MG63 (cell line): ENCODE measurements around the gene MYL6B. TPM values are rescaled to one million over a fixed set of nuclear protein-coding genes. Genes with fewer than 3 reads are reported as not detected.
"Not testable (repeated sequence)": the region's sequence is repeated elsewhere in the genome, so short reads cannot be mapped to it uniquely, and the experiment has no call there.

Experiments used
- DNase-seq: peaks from one replicate; pipeline ENCODE4 v3.0.0-alpha.2; 2020
- H3K27me3 ChIP-seq: fragments of 250-450 bp; sonication (Bioruptor Pico); 2 replicates; pipeline ENCODE4 v1.5.1; 2020; ENCODE audit warnings: mild to moderate bottlenecking, moderate library complexity
- H3K36me3 ChIP-seq: fragments of 250-450 bp; sonication (Bioruptor Pico); 2 replicates; pipeline ENCODE4 v1.5.1; 2020; ENCODE audit warnings: mild to moderate bottlenecking, moderate library complexity
- H3K4me3 ChIP-seq: fragments of 250-450 bp; sonication (Bioruptor Pico); 2 replicates; pipeline ENCODE4 v1.5.1; 2020; ENCODE audit warnings: mild to moderate bottlenecking, moderate library complexity
- H3K9me3 ChIP-seq: fragments of 250-450 bp; sonication (Bioruptor Pico); 2 replicates; pipeline ENCODE4 v1.5.1; 2020; ENCODE audit warnings: mild to moderate bottlenecking, moderate library complexity
- total RNA-seq: library from RNA; depleted of rRNA; stranded (reverse); fragments of >200 nt; shearing (Covaris generic); gene quantifications from 2 replicates; pipeline ENCODE4 v1.2.3, GENCODE V29; 2014; ENCODE audit warnings: low replicate concordance; rRNA removed

MYL6B gene
- total RNA-seq = 65.7 and 123 TPM in 2 replicates

GRCh38 chr12:56152132-56152755 is at the start of gene MYL6B:
Gene MYL6B (plus strand): TSS chr12:56152587. CDS start chr12:56153919, 1,332 bp downstream.
- H3K36me3 ChIP-seq = peaks cover 10% of the 10 kb centered on the region
- peak; percentile 95 for DNase-seq

GRCh38 chr12:56102683-56103065 is 49.7 kb upstream of the MYL6B start:
- no peaks in the 10 kb centered on the region for H3K9me3 ChIP-seq
- no peaks in the 10 kb centered on the region; the same call in 1 of the 2 replicates for H3K27me3 ChIP-seq
- no peak overlapping the region for H3K4me3 ChIP-seq
- no peak for DNase-seq
- peaks cover 27% of the 10 kb centered on the region for H3K36me3 ChIP-seq

More at GRCh38 chr12:56152132-56152755, at the start of gene MYL6B:
- H3K4me3 ChIP-seq = peak within 1 kb of the TSS; percentile 65
- H3K9me3 ChIP-seq = no peaks in the 10 kb centered on the region
- H3K27me3 ChIP-seq = no peaks in the 10 kb centered on the region

- H3K36me3 ChIP-seq = peaks cover 32% of the 10 kb centered on the region
- no peak for DNase-seq
- H3K27me3 ChIP-seq = no peaks in the 10 kb centered on the region
- no peaks in the 10 kb centered on the region for H3K9me3 ChIP-seq
- H3K4me3 ChIP-seq = peak overlapping the region; percentile 81
These were observed 49.2 kb upstream of the MYL6B start for GRCh38 chr12:56103066-56103711.

GRCh38 chr12:56103823-56104108 is 48.6 kb upstream of the MYL6B start:
- H3K27me3 ChIP-seq = no peaks in the 10 kb centered on the region
- DNase-seq = no peak
- peaks cover 38% of the 10 kb centered on the region for H3K36me3 ChIP-seq
- peak overlapping the region; percentile 81 for H3K4me3 ChIP-seq
- H3K9me3 ChIP-seq = no peaks in the 10 kb centered on the region

GRCh38 chr12:56104109-56104814 is 48.1 kb upstream of the MYL6B start, which contains the start of gene PA2G4:
Gene PA2G4 (plus strand): TSS chr12:56104559. CDS start chr12:56104738, 179 bp downstream.
- Histone ChIP-seq H3K36me3 (peaks cover 43% of the 10 kb centered on the region), H3K4me3 (peak within 1 kb of the TSS; percentile 81), H3K27me3 (no peaks in the 10 kb centered on the region), H3K9me3 (no peaks in the 10 kb centered on the region)
- peak; percentile 99 for DNase-seq

- Histone ChIP-seq H3K9me3 (no peaks in the 10 kb centered on the region), H3K27me3 (no peaks in the 10 kb centered on the region), H3K36me3 (peaks cover 50% of the 10 kb centered on the region), H3K4me3 (peak overlapping the region; percentile 81)
- DNase-seq = peak; percentile 25
These were observed 47.4 kb upstream of the MYL6B start for GRCh38 chr12:56104815-56105608.

- Histone ChIP-seq H3K27me3 (no peaks in the 10 kb centered on the region), H3K4me3 (peak overlapping the region; percentile 81), H3K36me3 (peaks cover 55% of the 10 kb centered on the region), H3K9me3 (no peaks in the 10 kb centered on the region)
- no peak for DNase-seq
These were observed 46.8 kb upstream of the MYL6B start for GRCh38 chr12:56105609-56105902.

GRCh38 chr12:56107242-56107641 is 45.1 kb upstream of the MYL6B start:
- peaks cover 72% of the 10 kb centered on the region for H3K36me3 ChIP-seq
- H3K27me3 ChIP-seq = no peaks in the 10 kb centered on the region
- H3K4me3 ChIP-seq = no peak overlapping the region
- H3K9me3 ChIP-seq = no peaks in the 10 kb centered on the region
- DNase-seq = no peak

GRCh38 chr12:56110571-56110970 is 41.8 kb upstream of the MYL6B start:
- no peaks in the 10 kb centered on the region for H3K27me3 ChIP-seq

GRCh38 chr12:56114084-56114483 is 38.3 kb upstream of the MYL6B start:
- Histone ChIP-seq H3K36me3 (peaks cover 64% of the 10 kb centered on the region), H3K27me3 (no peaks in the 10 kb centered on the region)
- DNase-seq = no peak

More at GRCh38 chr12:56110571-56110970, 41.8 kb upstream of the MYL6B start:
- H3K4me3 ChIP-seq = no peak overlapping the region
- no peaks in the 10 kb centered on the region for H3K9me3 ChIP-seq
- no peak for DNase-seq
- peaks cover 84% of the 10 kb centered on the region for H3K36me3 ChIP-seq

GRCh38 chr12:56115329-56115728 is 37.1 kb upstream of the MYL6B start:
- peak; percentile 52 for DNase-seq
- Histone ChIP-seq H3K27me3 (no peaks in the 10 kb centered on the region), H3K9me3 (no peaks in the 10 kb centered on the region; the same call in 1 of the 2 replicates), H3K4me3 (peak overlapping the region; percentile 85), H3K36me3 (peaks cover 59% of the 10 kb centered on the region)

More at GRCh38 chr12:56114084-56114483, 38.3 kb upstream of the MYL6B start:
- Histone ChIP-seq H3K4me3 (no peak overlapping the region), H3K9me3 (no peaks in the 10 kb centered on the region; the same call in 1 of the 2 replicates)

GRCh38 chr12:56116267-56117081 is 35.9 kb upstream of the MYL6B start, which contains the start of gene RPL41:
Gene RPL41 (plus strand): TSS chr12:56116633.
- peaks cover 58% of the 10 kb centered on the region for H3K36me3 ChIP-seq
- peak within 1 kb of the TSS; percentile 85 for H3K4me3 ChIP-seq
- H3K27me3 ChIP-seq = no peaks in the 10 kb centered on the region
- peak; percentile 87 for DNase-seq
- no peaks in the 10 kb centered on the region; the same call in 1 of the 2 replicates for H3K9me3 ChIP-seq

- Histone ChIP-seq H3K4me3 (peak overlapping the region; percentile 85), H3K36me3 (peaks cover 51% of the 10 kb centered on the region)
- H3K27me3 ChIP-seq, H3K9me3 ChIP-seq, DNase-seq: not testable (repeated sequence)
These were observed 35.2 kb upstream of the MYL6B start for GRCh38 chr12:56117082-56117706.

- Histone ChIP-seq H3K27me3 (no peaks in the 10 kb centered on the region), H3K4me3 (peak within 1 kb of the TSS; percentile 85), H3K9me3 (no peaks in the 10 kb centered on the region; the same call in 1 of the 2 replicates), H3K36me3 (peaks cover 45% of the 10 kb centered on the region)
- DNase-seq = peak; percentile 99
These were observed 34.4 kb upstream of the MYL6B start, which contains the start of gene ZC3H10 for GRCh38 chr12:56117778-56118687. Gene ZC3H10 (plus strand): TSS chr12:56118266. CDS start chr12:56120563, 2,297 bp downstream.
